GM18526 (cell line): ENCODE results near the gene ABHD12.

Experiments
- POLR2A ChIP-seq: IDR thresholded peaks from 3 replicates; pipeline ENCODE4 v1.6.1; 2011; ENCODE audit not compliant: insufficient read length; ENCODE audit errors: extremely low read depth

The ABHD12 gene

DNA sequence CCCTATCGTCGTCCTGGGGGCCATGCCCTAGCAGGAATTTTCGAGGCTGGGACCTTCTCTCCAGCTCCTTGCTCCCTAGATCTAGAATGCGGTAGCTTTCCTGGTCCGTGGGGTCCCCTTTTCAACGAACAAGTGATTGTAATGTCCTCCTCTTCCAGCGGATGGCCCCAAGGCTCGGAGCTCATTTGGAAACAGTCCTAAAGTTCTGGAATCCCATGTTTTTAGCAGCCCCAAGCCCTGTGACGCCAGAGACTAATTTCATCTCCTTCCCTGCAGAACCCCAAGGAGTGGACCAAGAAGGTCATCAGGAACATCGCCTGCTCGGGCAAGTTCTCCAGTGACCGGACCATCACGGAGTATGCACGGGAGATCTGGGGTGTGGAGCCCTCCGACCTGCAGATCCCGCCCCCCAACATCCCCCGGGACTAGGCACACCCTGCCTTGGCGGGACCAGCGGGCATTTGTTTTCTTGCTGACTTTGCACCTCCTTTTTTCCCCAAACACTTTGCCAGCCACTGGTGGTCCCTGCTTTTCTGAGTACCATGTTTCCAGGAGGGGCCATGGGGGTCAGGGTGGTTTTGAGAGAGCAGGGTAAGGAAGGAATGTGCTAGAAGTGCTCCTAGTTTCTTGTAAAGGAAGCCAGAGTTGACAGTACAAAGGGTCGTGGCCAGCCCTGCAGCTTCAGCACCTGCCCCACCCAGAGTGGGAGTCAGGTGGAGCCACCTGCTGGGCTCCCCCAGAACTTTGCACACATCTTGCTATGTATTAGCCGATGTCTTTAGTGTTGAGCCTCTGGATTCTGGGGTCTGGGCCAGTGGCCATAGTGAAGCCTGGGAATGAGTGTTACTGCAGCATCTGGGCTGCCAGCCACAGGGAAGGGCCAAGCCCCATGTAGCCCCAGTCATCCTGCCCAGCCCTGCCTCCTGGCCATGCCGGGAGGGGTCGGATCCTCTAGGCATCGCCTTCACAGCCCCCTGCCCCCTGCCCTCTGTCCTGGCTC lies 94.2 kb downstream of the ABHD12 start:
- TF ChIP-seq POLR2A = no peak

DNA sequence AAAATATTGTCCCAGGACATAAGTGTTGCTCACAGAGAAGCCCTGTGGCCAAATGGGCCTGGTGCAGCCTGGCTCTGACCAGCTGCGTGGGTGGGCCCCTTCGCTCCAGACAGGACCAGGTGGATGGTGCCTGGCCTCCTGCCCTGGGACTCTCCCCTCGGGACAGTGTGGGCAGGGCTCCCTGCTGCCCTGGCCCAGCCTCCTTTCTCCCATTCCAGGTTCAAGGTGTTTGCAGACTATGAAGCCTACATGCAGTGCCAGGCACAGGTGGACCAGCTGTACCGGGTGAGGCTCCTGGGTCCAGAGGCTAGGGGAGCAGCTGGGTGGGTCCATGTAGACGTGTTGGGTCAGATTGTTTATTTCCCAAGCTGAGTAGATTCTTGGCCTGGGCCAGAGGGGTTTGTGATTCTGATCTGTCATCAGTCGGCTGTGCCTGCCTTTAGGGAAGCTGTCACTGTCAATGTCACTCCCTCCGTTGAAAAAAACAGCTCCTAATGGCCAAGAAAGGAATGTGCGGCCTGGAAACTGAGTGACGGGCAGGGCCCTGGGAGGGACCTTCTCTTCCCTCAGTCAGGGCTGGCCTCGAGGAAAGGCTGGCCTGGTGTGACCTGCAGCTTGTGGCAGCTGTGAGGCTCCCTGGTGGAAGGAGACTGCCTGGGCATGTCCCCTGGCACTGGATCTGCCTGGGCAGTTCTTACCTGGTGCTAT lies 95.1 kb downstream of the ABHD12 start:
- TF ChIP-seq POLR2A = no peak

DNA sequence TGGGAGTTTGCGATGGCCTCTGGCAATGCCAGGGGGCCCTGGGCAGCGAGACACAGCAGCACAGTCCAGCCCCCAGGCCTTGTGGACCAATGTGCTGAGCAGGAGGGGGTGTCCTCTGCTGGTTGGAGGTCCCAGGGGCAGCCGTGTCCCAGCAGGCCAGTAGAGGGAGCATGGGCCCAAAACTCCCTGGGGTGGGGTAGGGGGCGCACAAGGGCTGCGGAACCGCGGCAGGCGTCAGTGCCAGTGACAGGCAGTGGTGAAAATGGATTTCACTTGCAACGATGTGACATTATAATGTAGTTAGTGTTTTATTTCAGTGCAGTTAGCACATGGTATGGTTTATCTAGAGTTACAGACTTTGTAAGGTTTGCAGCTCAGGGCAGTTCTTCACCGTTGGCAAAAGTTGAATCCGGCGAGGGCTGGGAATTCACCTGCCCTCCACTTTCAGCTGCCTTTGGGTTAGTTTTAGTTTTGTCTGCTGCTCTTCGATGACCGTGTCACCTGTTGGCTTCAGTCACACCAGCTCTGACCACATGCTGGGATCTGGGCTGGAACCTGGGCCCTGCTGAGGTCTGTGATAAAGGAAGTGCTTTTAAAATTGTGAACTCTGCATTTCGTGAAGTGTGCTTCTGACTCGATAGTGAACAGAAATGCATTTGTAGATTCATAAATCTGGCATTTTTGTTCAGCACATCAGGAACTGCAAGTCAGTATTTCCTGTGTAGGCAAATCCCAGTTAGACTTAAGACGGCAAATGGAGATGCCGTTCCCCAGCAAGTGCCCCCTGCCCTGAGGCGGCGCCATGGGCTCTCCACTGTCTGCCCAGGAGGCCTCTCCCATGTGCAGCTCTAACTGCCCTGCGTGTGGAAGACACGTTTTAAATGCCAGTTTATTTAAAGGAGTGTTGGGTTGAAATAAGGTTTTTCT lies 95.9 kb downstream of the ABHD12 start:
- no peak for TF ChIP-seq POLR2A

DNA sequence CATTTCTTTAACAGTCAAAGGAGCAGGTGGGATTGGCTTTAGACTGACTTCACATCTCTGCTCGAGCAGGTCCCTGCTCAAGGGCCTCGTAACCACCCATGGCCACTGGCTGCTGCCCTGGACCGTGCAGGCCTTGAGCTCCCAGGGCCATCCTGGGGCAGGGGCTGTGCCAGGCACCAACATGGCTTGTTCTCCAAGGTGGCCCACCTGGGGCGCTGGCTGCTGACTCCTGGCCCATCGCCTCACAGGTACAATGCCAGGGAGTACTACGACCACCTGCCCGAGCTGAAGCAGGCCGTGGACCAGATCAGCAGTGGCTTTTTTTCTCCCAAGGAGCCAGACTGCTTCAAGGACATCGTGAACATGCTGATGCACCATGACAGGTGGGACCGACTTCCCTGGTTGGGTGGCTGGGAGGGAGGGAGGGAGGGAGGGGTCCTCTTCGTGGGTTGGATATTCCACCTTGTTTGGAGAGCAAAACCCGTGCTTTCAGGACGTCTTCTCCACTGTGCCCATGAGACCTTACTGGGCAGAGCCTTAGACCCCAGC lies 96.7 kb downstream of the ABHD12 start:
- TF ChIP-seq POLR2A = no peak

DNA sequence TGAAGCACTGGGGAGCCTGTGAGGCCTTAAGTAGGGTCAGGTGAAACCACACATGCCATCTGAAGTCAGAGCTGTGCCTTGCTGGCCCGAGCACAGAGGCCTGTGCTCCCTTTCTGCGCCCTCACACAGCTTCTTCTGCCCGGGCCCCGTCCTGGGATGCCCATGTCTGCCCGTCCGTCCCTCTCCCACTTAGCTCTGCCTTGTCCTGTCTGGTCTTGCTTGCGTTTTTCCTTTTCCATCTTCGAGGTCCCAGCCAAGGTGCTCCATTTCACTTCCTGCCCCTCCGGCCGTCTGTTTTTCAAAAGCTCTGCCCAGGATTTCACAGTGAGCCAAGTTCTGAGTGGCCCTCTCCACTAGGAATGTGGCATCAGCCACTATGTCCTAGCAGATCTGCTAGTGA lies 97.1 kb downstream of the ABHD12 start:
- TF ChIP-seq POLR2A = no peak

DNA sequence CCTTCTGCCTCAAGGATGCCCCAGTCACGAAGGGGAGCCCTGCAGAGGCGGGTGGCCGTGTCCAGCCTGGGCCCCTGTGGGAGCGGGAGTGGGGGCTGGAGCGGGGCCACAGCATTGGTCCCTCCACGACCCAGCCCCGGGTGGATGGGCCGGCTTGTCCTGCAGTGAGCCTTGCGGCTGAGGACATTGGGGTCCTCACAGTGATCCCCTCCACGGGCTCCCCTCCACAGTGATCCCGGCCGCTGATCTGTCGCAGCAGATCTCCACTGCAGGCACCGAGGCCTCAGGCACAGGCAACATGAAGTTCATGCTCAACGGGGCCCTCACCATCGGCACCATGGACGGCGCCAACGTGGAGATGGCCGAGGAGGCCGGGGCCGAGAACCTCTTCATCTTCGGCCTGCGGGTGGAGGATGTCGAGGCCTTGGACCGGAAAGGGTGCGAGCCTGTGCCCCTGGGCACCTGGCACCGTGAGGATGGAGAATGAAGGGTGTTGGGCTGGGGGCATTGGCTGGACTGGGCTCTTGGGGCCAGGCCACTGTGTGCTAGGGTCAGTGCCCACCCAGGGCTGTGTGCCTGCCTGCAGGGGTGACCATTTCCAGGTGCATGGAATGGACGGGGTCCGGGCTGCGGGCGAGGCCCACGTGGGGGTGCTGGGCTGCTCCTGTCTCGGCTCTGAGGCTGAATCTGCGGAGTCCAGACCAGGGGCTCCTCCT lies 98.3 kb downstream of the ABHD12 start:
- no peak for TF ChIP-seq POLR2A

DNA sequence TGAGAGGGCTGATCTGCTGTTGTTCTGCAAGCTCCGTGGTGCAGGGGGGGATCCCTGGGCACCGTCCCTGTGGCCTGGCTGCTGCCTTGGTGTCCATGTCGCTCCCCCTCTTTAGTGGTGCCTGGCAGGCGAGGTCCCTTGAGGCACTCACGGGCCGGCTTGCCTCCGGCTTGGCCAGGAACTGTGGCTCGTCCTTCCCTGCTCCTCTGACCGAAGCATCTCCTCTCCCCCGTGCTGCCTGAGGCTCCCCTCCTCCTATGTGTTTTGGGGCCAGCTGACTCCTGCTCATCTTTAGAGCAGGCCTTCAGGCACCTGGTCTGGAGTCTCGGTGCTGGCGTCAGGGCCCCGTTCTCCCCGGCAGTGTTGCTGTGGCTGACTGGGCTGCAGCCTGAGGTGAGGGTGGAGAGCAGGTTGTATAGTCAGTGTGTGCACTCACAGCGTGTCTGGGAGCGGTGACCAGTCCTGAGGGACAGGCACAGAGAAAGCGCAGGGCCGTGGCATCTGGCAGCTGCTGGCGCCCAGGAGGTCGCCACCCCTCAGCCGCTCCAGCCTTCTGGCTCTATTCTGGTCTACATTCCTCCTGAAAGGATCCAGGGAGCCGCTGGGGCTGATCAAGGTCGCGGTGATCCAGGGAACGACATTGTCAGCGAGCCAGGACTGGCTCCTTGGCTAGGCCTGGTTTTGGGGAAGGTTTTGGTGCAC lies 99.1 kb downstream of the ABHD12 start:
- no peak for TF ChIP-seq POLR2A

DNA sequence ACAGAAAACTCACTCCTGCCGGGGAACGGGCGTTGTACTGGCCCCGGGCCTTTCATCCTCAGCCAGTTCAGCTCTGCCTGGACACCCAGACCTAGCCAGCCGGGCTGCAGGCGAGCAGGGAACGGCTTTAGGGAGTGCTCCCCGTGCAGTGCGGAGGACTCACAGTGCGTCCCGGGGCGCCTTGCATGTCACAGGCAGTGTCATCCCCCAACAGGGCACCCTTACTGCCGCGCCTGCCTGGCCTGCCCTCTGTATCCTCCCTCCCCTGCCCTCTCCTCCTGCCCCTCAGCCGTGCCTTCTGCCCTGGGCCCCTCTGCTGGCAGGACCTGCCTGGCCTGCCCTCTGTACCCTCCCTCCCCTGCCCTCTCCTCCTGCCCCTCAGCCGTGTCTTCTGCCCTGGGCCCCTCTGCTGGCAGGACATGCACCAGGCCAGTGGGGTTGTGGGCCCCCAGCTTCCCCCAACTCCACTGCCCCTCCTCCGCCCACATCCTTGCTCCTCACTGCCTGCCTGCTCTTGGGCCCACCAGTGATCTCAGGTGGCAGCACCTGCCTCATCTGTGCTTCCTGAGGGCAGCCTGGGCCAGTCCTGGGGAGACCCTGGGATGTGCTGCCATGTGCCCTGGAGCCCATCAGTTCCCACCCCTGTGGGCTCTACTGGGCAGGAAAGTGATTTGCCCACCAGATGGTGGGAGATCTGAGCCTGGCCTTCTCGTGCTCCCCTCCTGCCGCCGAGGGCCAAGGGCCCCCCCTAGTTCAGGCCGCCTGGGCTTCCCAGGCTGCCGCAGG lies 99.8 kb downstream of the ABHD12 start:
- TF ChIP-seq POLR2A = no peak

DNA sequence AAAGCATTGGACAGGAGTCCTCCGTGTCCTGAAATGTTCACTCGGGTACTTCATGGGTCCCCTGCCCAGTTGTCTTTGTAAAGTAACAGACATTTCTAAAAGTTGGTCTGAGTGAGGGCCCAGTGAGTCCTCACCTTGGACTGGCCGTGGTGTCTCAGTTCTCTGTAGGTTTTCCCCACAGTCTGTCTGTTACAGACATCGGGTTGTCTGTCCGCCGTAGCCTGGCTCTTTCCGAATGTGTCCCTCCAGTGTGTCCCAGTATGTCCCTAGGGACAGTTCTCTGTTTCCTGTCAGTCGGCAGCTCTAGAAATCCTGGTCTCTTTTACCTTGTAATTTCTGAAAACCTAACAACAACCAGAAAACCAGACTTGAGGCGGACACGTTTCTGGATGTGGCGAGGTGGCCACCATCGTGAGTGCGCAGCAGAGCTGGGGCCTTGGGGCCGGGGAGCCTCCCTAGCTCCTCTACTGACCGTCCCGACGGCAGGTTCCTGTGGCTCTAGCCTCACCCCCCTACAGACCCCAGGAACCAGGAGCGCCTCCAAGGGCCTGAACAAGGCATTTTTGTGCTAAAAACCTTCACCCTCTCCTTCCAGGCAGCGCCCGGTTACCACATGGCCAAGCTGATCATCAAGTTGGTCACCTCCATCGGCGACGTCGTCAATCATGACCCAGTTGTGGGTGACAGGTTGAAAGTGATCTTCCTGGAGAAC lies 100.6 kb downstream of the ABHD12 start:
- no peak for TF ChIP-seq POLR2A

DNA sequence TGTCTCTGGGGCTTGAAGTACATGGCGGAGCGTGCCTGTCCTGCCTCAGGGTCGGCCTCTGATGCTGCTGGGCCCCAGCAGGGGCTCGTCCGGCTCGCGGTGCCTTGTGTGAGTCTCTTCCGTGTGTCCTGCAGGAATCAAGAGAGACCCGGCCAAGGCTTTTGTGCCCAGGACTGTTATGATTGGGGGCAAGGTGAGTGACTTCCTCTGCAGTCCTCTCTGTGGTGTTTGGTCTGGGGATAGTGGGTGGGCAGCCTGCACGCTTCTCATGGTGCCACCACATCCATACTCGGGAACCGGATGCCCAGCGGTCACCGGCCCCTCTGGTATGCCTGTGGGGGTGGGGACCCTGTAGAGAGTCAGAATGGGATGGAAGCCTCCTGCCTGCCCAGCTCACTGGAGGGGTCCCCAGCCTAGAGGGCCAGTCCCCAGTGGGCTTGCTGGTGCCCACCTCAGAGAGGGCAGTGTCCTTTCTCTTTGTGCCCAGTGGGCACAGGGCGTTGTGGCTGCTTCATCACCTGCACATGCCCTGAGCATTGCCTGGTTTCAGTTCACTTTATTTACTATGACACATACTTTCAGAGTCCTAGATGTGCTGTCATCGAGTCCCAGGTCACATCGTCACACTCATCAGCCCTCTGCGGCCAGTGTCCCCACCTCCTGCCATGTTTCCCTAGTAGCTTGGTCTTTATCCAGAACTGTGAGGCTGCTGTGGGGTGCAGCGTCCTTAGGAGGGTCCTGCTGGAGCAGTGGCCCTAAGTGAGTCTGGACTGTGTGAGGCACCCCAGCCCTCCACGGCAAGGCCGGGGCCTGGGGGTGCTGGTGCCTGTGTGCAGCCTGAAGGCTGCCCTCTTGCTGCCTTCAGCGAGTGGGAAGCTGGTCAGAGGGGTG lies 102.1 kb downstream of the ABHD12 start:
- no peak for TF ChIP-seq POLR2A

DNA sequence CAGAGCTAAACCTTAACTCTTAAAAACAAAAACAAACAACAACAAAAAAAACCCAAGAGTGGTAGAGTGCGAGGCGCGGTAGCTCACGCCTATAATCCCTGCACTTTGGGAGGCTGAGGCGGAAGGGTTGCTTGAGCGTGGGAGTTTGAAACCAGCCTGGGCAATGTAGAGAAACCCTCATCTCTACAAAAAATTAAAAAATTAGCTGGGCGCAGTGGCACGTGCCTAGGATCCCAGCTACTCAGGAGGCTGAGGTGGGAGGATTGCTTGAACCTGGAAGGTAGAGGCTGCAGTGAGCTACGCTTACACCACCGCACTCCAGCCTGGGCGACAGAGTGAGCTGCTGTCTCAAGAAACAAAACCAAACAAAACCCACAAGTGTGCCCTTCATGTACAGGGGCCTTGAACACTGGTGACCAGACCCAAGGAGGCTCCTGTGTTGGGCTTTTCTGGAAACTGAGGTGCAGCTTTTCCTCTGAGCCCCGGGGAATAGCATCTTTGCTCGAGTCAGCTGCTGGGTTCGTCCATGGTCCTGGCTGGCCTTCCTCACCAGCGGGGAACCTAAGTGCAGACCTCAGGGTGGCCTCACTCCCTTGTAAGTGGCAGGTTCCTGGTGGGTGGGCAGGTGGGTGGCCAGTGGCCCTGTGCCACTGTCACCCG lies 102.9 kb downstream of the ABHD12 start:
- no peak for TF ChIP-seq POLR2A

DNA sequence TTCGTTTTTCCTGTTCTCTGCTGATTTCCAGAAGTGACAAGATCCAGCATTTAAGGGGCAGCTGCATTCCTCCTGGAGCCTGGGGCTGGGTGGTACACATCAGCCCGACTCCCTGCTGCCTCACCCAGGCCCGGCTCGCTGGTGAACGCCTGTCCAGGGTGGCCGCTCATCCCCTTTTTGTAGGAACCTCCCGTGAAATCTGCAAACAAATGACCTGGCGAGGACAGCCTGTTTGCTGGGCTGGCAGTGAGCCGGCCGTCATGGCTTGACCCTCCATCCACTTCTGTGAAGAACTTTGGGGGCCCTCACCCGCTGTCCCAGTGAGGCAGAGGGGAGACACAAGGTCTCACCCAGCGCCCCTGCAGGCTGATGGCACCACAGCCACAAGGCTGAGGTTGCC lies 103.7 kb downstream of the ABHD12 start:
- TF ChIP-seq POLR2A = no peak
